CD4-positive, alpha-beta T cell treated with Interleukin-2 at 100 ng/mL for 4 hours (primary cell): Measurements from ENCODE around the gene SEMA4B.
A peak's percentile ranks its signal among the peaks of the same experiment; 100 is the strongest.
"Not testable (repeated sequence)": the region's sequence is repeated elsewhere in the genome, so short reads cannot be mapped to it uniquely, and the experiment has no call there.

Experiments
- DNase-seq: peaks from one replicate; pipeline ENCODE4 v3.0.0-alpha.2; 2020; ENCODE audit warnings: low spot score

Gene SEMA4B

GRCh38 chr15:90227816-90228772 lies 27.0 kb downstream of the SEMA4B start:
- no peak for DNase-seq

GRCh38 chr15:90228960-90229359 lies 27.8 kb downstream of the SEMA4B start:
- DNase-seq, result no peak

GRCh38 chr15:90230071-90230494 lies 29.0 kb downstream of the SEMA4B start:
- DNase-seq, result no peak

GRCh38 chr15:90230610-90231009 lies 29.5 kb downstream of the SEMA4B start:
- no peak for DNase-seq

GRCh38 chr15:90231028-90232017 lies 30.2 kb downstream of the SEMA4B start:
- peak; percentile 82 for DNase-seq

GRCh38 chr15:90232196-90232595 lies 31.1 kb downstream of the SEMA4B start:
- no peak for DNase-seq

- DNase-seq, result no peak
Observed at GRCh38 chr15:90232941-90233386, 31.8 kb downstream of the SEMA4B start.

GRCh38 chr15:90233387-90234095 lies 32.4 kb downstream of the SEMA4B start, which contains the start of gene CIB1:
Gene CIB1, minus strand, starts transcription at chr15:90233941. Its CDS starts 56 bp downstream, at chr15:90233885.
- DNase-seq, result peak; percentile 97

- DNase-seq, result no peak
Observed at GRCh38 chr15:90234096-90234988, 33.2 kb downstream of the SEMA4B start, which contains the start of gene GDPGP1. Gene GDPGP1, plus strand, starts transcription at chr15:90234209. Its CDS starts 6,700 bp downstream, at chr15:90240909.

GRCh38 chr15:90239371-90239770 lies 38.2 kb downstream of the SEMA4B start:
- no peak for DNase-seq

GRCh38 chr15:90240856-90241255 lies 39.7 kb downstream of the SEMA4B start:
- no peak for DNase-seq

- no peak for DNase-seq
Observed at GRCh38 chr15:90241343-90242192, 40.4 kb downstream of the SEMA4B start.

- DNase-seq, result no peak
Observed at GRCh38 chr15:90243943-90244639, 43.0 kb downstream of the SEMA4B start.

- no peak for DNase-seq
Observed at GRCh38 chr15:90248789-90249202, 47.7 kb downstream of the SEMA4B start.

GRCh38 chr15:90249203-90249863 lies 48.2 kb downstream of the SEMA4B start, which contains the start of gene TTLL13:
Gene TTLL13, plus strand, starts transcription at chr15:90249556. Its CDS starts 1,075 bp downstream, at chr15:90250631.
- peak; percentile 59 for DNase-seq

GRCh38 chr15:90257776-90258175 lies 56.6 kb downstream of the SEMA4B start:
- no peak for DNase-seq

GRCh38 chr15:90259524-90259923 lies 58.4 kb downstream of the SEMA4B start:
- no peak for DNase-seq

- not testable (repeated sequence) for DNase-seq
Observed at GRCh38 chr15:90260731-90261130, 59.6 kb downstream of the SEMA4B start.
